Measurements from ENCODE around the gene EZR. TPM values are rescaled to one million over a fixed set of nuclear protein-coding genes. Genes with fewer than 3 reads are reported as not detected.

EZR gene
- total RNA-seq, 2 donors from 2014 or later = 26.8 to 55.2 TPM

DNA sequence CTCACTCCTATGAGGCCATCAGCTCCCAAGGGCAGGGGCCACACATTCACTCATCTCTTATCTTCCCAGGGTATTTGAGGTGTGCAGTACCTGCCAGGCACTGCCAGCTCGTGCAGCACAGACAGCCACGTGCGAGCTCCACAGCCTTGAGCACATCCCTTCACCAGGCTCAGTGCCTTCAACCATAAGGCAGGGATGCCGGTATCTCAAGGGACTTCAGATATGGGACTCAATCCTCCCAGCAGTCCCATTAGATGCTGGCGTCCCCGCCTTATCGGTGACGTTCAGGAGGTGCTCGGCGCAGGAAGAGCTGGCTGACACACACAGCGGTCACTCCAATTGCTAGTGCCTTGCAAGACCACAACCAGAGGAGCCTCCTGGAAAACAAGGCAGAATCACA lies 47.0 kb downstream of the EZR start:
- H3K27ac ChIP-seq = no peak overlapping the region
- no peaks in the 10 kb centered on the region for H3K27me3 ChIP-seq (replicated peaks; ENCODE audit: insufficient read depth)
- DNase-seq (ENCODE audit: low spot score) (no peak), ATAC-seq (ENCODE audit: insufficient number of reproducible peaks, low FRiP score, low read depth) (no peak)
- H3K36me3 ChIP-seq = peaks cover 61% of the 10 kb centered on the region
- no peaks in the 10 kb centered on the region for H3K4me1 ChIP-seq (ENCODE audit: control insufficient read depth in 1 of 2, low read depth in 2 of 2)
- TF ChIP-seq CTCF (IDR thresholded peaks at IDR 0.05) = no peak
- no peak overlapping the region for H3K4me3 ChIP-seq
- no peaks in the 10 kb centered on the region for H3K9me3 ChIP-seq

- no peak for ATAC-seq (ENCODE audit: insufficient number of reproducible peaks, low FRiP score, low read depth)
These were observed 47.6 kb downstream of the EZR start for GRCh38 chr6:158771399-158772152.

DNA sequence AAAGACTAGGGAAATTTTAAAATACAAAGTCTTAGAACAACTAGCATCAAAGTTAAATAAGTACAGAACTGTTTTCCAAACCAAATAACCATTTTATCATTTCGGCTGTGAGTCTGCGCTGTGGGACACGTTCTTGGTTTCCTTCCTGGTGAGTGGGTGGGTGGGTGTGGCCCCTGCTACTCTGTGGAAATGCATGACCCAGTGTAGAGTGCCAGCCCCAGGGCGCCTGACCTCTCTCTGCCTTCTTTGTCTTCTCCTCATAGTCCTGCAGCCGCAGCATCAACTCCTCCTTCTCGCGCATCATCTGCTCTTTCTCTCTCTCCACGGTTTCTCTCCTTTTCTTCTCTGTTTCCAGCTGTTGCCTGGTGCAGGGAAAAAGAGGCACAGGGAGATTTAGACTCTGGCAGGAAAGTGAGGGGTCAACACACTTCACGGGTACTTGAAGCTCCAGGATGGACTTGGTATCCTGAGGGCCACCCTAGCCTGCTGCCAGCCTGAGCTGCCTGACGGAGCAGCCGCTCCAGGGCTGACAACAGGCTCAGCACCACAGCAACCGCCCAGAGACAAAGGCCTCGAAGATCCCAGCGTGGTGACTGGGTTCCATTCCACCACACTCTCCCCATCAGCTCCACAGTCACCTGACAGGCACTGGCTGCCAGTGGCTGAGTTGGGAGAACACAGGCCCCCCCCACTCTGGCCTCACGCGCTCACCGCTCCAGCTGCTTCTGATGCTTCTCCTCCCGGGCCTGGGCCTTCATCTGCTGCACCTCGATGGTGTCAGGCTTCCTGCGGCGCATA lies 48.4 kb downstream of the EZR start:
- no peaks in the 10 kb centered on the region for H3K27me3 ChIP-seq (replicated peaks; ENCODE audit: insufficient read depth)
- H3K36me3 ChIP-seq = peaks cover 66% of the 10 kb centered on the region
- no peak for TF ChIP-seq CTCF (IDR thresholded peaks at IDR 0.05)
- ATAC-seq (ENCODE audit: insufficient number of reproducible peaks, low FRiP score, low read depth) (no peak), DNase-seq (ENCODE audit: low spot score) (no peak)
- no peaks in the 10 kb centered on the region for H3K4me1 ChIP-seq (ENCODE audit: control insufficient read depth in 1 of 2, low read depth in 2 of 2)
- no peak overlapping the region for H3K4me3 ChIP-seq
- H3K9me3 ChIP-seq = no peaks in the 10 kb centered on the region
- H3K27ac ChIP-seq = no peak overlapping the region

More at GRCh38 chr6:158771399-158772152, 47.6 kb downstream of the EZR start:
- Histone ChIP-seq H3K9me3 (no peaks in the 10 kb centered on the region), H3K27ac (no peak overlapping the region), H3K4me1 (ENCODE audit: control insufficient read depth in 1 of 2, low read depth in 2 of 2) (no peaks in the 10 kb centered on the region), H3K36me3 (peaks cover 65% of the 10 kb centered on the region), H3K27me3 (replicated peaks; ENCODE audit: insufficient read depth) (no peaks in the 10 kb centered on the region), H3K4me3 (no peak overlapping the region)
- DNase-seq (ENCODE audit: low spot score) = no peak
- TF ChIP-seq CTCF (IDR thresholded peaks at IDR 0.05) = no peak

DNA sequence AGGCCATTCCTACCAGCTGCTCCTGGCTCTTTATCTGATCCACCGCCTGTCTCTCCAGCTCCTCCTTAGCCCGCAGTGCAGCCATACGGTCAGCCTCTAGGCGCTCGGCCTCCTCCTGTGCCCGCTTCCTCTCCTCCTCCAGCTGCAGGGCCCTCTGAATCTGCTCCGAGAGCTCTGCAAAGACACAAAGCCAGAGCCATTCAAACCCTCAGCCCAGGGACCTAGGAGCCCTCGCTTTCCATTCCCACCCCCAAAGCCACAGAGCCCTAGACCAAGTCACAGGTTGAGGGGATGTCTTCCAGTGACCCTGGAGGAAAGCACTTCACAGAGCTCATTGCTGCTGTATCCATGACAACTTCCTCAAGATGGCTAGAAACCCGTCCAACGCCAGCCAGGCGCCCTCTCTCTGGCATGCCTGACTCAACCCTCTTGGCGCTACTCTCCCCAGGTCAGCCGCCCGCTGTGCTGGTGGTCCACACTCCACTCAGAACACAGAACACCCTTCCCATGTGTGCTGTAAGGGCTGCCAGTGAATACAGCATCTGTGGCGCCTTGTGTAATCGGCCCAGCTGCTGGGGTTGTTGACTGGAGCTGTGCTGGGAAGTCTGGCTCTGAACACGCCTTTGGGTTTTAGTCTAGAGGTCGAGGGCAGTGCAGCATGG lies 49.3 kb downstream of the EZR start:
- Histone ChIP-seq H3K4me3 (no peak overlapping the region), H3K27ac (no peak overlapping the region), H3K36me3 (peaks cover 64% of the 10 kb centered on the region), H3K9me3 (no peaks in the 10 kb centered on the region), H3K27me3 (replicated peaks; ENCODE audit: insufficient read depth) (no peaks in the 10 kb centered on the region), H3K4me1 (ENCODE audit: control insufficient read depth in 1 of 2, low read depth in 2 of 2) (no peaks in the 10 kb centered on the region)
- ATAC-seq (ENCODE audit: insufficient number of reproducible peaks, low FRiP score, low read depth) = no peak
- no peak for DNase-seq (ENCODE audit: low spot score)
- no peak for TF ChIP-seq CTCF (IDR thresholded peaks at IDR 0.05)

- Histone ChIP-seq H3K4me1 (ENCODE audit: control insufficient read depth in 1 of 2, low read depth in 2 of 2) (peaks cover 0 to 3% of the 10 kb centered on the region in 2 donors), H3K27ac (no peak overlapping the region), H3K27me3 (replicated peaks; ENCODE audit: insufficient read depth) (no peaks in the 10 kb centered on the region), H3K36me3 (peaks cover 68% of the 10 kb centered on the region), H3K4me3 (no peak overlapping the region), H3K9me3 (no peaks in the 10 kb centered on the region)
- DNase-seq (ENCODE audit: low spot score) (no peak), ATAC-seq (ENCODE audit: insufficient number of reproducible peaks, low FRiP score, low read depth) (no peak)
- no peak for TF ChIP-seq CTCF (IDR thresholded peaks at IDR 0.05)
These were observed 49.9 kb downstream of the EZR start for GRCh38 chr6:158769234-158769770.
